Mucosa of descending colon (tissue), 3 donors: ENCODE data around the gene SAMD10. TPM values are rescaled to one million over a fixed set of nuclear protein-coding genes. Genes with fewer than 3 reads are reported as not detected.

Experiments used
- ATAC-seq: fragments of 200-7000 bp; cut with Tn5 transposase; one replicate; pipeline ENCODE4 v1.9.1; 2020; ENCODE audit warnings: mild to moderate bottlenecking, moderate library complexity
- DNase-seq, 3 donors: peaks; one replicate each; pipeline ENCODE4 v3.0.0-alpha.2; 2020
- H3K36me3 ChIP-seq: fragments of 200-600 bp; one replicate; pipeline ENCODE4 v1.8.0; 2021; ENCODE audit warnings: low read depth, mild to moderate bottlenecking
- H3K4me1 ChIP-seq: fragments of 200-600 bp; one replicate; pipeline ENCODE4 v1.8.0; 2021; ENCODE audit warnings: low read depth, mild to moderate bottlenecking
- H3K4me3 ChIP-seq: fragments of 200-600 bp; one replicate; pipeline ENCODE4 v1.8.0; 2021; ENCODE audit warnings: mild to moderate bottlenecking
- H3K9me3 ChIP-seq: fragments of 200-600 bp; one replicate; pipeline ENCODE4 v1.8.0; 2021; ENCODE audit warnings: mild to moderate bottlenecking
- CTCF ChIP-seq: fragments of 200-600 bp; IDR thresholded peaks from one replicate; pipeline ENCODE4 v1.8.0; 2022; ENCODE audit warnings: antibody characterized with exemption, mild to moderate bottlenecking
- intact Hi-C, 2 donors: fragments of 100-400 bp; cut with DNase I in 1 of 2; cut with micrococcal nuclease in 1 of 2; formaldehyde crosslinking; loops; one replicate each; pipeline versions ENCODE4 v1.11.0 to v1.11.1; 2022; cut with DNase I, micrococcal nuclease
- total RNA-seq, 3 donors: library from RNA; stranded (reverse); fragmentation: NEBNext Ultra II Directional in 2 of 3; extraction: Animal tissue kit (Norgen Biotek cat#: 25700) in 2 of 3; gene quantifications; one replicate each; pipeline versions ENCODE4 v1.2.1 to v1.2.4, GENCODE V29; 2021 to 2023
- donor health status: DM: no; HTN: no; CAD: no; lungs with moderate emphysema.
- donor health status: DM: no; HTN: no; CAD: no.
- donor health status: DM: no; HTN: yes; CAD: no.

SAMD10 gene
- total RNA-seq, 3 donors from 2014 or later: 3.8 to 7.9 (median 5.6) TPM

- no peaks in the 10 kb centered on the region for H3K9me3 ChIP-seq
- ATAC-seq (no peak), DNase-seq (peak in 2 of 3 donors; percentile 30 to 58)
- H3K4me3 ChIP-seq: no peak overlapping the region
- intact Hi-C loops: no loop called here
- no peak for TF ChIP-seq CTCF
- H3K36me3 ChIP-seq: no peaks in the 10 kb centered on the region
- H3K4me1 ChIP-seq: peaks cover 6% of the 10 kb centered on the region
These were observed 36.3 kb downstream of the SAMD10 start for GRCh38 chr20:63942969-63943807.

GRCh38 chr20:63942250-63942951, 37.0 kb downstream of the SAMD10 start:
- Histone ChIP-seq H3K4me1 (no peaks in the 10 kb centered on the region), H3K36me3 (no peaks in the 10 kb centered on the region), H3K9me3 (no peaks in the 10 kb centered on the region), H3K4me3 (no peak overlapping the region)
- DNase-seq (peak; percentile 53 to 82 (median 72)), ATAC-seq (peak; percentile 23)
- TF ChIP-seq CTCF: no peak
- intact Hi-C loops: no loop called here

GRCh38 chr20:63941282-63942081, 38.0 kb downstream of the SAMD10 start:
- H3K4me1 ChIP-seq: no peaks in the 10 kb centered on the region
- ATAC-seq (peak; percentile 72), DNase-seq (peak; percentile 67 to 90 (median 68))
- no peaks in the 10 kb centered on the region for H3K36me3 ChIP-seq
- intact Hi-C loops: no loop called here
- no peak overlapping the region for H3K4me3 ChIP-seq
- no peak for TF ChIP-seq CTCF
- no peaks in the 10 kb centered on the region for H3K9me3 ChIP-seq

GRCh38 chr20:63940472-63941266, 38.8 kb downstream of the SAMD10 start:
- no peaks in the 10 kb centered on the region for H3K9me3 ChIP-seq
- no peak overlapping the region for H3K4me3 ChIP-seq
- no peaks in the 10 kb centered on the region for H3K36me3 ChIP-seq
- ATAC-seq (no peak), DNase-seq (peak in 2 of 3 donors; percentile 35 to 57)
- no peak for TF ChIP-seq CTCF
- no peaks in the 10 kb centered on the region for H3K4me1 ChIP-seq
- intact Hi-C loops: no loop called here

- DNase-seq: peak in 2 of 3 donors; percentile 37 to 57
These were observed 39.4 kb downstream of the SAMD10 start for GRCh38 chr20:63940071-63940471.

More at GRCh38 chr20:63940071-63940471, 39.4 kb downstream of the SAMD10 start:
- Histone ChIP-seq H3K4me3 (no peak overlapping the region), H3K9me3 (no peaks in the 10 kb centered on the region), H3K4me1 (no peaks in the 10 kb centered on the region), H3K36me3 (no peaks in the 10 kb centered on the region)
- TF ChIP-seq CTCF: no peak
- ATAC-seq: no peak
- intact Hi-C loops: no loop called here
